ENCODE data around the gene MAN1C1.

DNA sequence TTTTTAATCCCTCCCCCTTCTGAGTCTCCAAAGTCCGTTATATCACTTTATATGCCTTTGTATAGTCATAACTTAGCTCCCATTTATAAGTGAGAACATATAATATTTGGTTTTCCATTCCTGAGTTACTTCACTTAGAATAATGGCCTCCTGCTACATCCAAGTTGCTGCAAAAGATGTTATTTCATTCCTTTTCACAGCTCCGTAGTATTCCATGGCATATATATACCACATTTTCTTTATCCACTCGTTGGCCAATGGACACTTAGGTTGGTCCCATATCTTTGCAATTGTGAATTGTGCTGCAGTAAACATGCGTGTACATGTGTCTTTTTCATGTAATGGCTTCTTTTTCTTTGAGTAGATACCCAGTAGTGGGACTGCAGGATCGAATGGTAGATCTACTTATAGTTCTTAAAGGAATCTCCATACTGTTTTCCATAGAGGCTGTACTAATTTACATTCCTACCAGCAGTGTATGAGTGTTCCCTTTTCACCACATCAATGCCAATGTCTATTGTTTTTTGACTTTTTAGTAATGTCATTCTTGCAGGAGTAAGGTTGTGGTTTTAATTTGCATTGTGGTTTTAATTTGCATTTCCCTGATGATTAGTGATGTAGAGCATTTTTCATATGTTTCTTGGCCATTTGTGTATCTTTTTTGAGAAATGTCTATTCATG, 12.3 kb downstream of the MAN1C1 start:
- TF ChIP-seq, protein P1, sequence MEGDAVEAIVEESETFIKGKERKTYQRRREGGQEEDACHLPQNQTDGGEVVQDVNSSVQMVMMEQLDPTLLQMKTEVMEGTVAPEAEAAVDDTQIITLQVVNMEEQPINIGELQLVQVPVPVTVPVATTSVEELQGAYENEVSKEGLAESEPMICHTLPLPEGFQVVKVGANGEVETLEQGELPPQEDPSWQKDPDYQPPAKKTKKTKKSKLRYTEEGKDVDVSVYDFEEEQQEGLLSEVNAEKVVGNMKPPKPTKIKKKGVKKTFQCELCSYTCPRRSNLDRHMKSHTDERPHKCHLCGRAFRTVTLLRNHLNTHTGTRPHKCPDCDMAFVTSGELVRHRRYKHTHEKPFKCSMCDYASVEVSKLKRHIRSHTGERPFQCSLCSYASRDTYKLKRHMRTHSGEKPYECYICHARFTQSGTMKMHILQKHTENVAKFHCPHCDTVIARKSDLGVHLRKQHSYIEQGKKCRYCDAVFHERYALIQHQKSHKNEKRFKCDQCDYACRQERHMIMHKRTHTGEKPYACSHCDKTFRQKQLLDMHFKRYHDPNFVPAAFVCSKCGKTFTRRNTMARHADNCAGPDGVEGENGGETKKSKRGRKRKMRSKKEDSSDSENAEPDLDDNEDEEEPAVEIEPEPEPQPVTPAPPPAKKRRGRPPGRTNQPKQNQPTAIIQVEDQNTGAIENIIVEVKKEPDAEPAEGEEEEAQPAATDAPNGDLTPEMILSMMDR (IDR thresholded peaks at IDR 0.05; ENCODE audit: poor library complexity, severe bottlenecking): no peak
- no peak for TF ChIP-seq POLR2AphosphoS5 (IDR thresholded peaks at IDR 0.05)
- TF ChIP-seq SMC3 (conservative IDR thresholded peaks at IDR 0.05; ENCODE audit: poor library complexity): no peak
- no peak for TF ChIP-seq EZH2 (IDR thresholded peaks at IDR 0.05; ENCODE audit: borderline replicate concordance, insufficient read depth, low read length, poor library complexity, severe bottlenecking)
- TF ChIP-seq EP300 (conservative IDR thresholded peaks at IDR 0.05; ENCODE audit: poor library complexity, severe bottlenecking): no peak
- TF ChIP-seq, protein P2, sequence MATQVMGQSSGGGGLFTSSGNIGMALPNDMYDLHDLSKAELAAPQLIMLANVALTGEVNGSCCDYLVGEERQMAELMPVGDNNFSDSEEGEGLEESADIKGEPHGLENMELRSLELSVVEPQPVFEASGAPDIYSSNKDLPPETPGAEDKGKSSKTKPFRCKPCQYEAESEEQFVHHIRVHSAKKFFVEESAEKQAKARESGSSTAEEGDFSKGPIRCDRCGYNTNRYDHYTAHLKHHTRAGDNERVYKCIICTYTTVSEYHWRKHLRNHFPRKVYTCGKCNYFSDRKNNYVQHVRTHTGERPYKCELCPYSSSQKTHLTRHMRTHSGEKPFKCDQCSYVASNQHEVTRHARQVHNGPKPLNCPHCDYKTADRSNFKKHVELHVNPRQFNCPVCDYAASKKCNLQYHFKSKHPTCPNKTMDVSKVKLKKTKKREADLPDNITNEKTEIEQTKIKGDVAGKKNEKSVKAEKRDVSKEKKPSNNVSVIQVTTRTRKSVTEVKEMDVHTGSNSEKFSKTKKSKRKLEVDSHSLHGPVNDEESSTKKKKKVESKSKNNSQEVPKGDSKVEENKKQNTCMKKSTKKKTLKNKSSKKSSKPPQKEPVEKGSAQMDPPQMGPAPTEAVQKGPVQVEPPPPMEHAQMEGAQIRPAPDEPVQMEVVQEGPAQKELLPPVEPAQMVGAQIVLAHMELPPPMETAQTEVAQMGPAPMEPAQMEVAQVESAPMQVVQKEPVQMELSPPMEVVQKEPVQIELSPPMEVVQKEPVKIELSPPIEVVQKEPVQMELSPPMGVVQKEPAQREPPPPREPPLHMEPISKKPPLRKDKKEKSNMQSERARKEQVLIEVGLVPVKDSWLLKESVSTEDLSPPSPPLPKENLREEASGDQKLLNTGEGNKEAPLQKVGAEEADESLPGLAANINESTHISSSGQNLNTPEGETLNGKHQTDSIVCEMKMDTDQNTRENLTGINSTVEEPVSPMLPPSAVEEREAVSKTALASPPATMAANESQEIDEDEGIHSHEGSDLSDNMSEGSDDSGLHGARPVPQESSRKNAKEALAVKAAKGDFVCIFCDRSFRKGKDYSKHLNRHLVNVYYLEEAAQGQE (IDR thresholded peaks at IDR 0.05; ENCODE audit: borderline replicate concordance): no peak
- TF ChIP-seq RAD21 (conservative IDR thresholded peaks at IDR 0.05): no peak
